H9 (cell line): Measurements from ENCODE around the gene FAM227B. TPM values are rescaled to one million over a fixed set of nuclear protein-coding genes. Genes with fewer than 3 reads are reported as not detected.

ENCODE experiments used
- DNase-seq: peaks from one replicate; pipeline ENCODE4 v3.0.0-alpha.2; 2017
- H2AFZ ChIP-seq: one replicate; pipeline ENCODE4 v1.6.1; 2013; ENCODE audit warnings: mild to moderate bottlenecking, low read length, control low read depth, moderate library complexity
- H2AK5ac ChIP-seq: 2 replicates; pipeline ENCODE4 v1.6.1; 2013; ENCODE audit warnings: low read length, control low read depth, mixed read lengths; ENCODE audit not compliant: insufficient read length
- H2BK120ac ChIP-seq: one replicate; pipeline ENCODE4 v1.6.1; 2013; ENCODE audit warnings: low read depth, mild to moderate bottlenecking, low read length, control low read depth, inconsistent platforms; ENCODE audit not compliant: poor library complexity, severe bottlenecking
- H2BK12ac ChIP-seq: 2 replicates; pipeline ENCODE4 v1.6.1; 2013; ENCODE audit warnings: low read length, control low read depth, mixed read lengths, low read depth; ENCODE audit not compliant: insufficient read length
- H2BK15ac ChIP-seq: 2 replicates; pipeline ENCODE4 v1.6.1; 2013; ENCODE audit warnings: low read depth, low read length, control low read depth
- H2BK20ac ChIP-seq: one replicate; pipeline ENCODE4 v1.6.1; 2013; ENCODE audit warnings: low read depth, mild to moderate bottlenecking, low read length, control low read depth, inconsistent platforms; ENCODE audit not compliant: poor library complexity, severe bottlenecking
- H2BK5ac ChIP-seq: 2 replicates; pipeline ENCODE4 v1.6.1; 2013; ENCODE audit warnings: low read length, control low read depth, mixed read lengths; ENCODE audit not compliant: insufficient read length
- H3K14ac ChIP-seq: 2 replicates; pipeline ENCODE4 v1.6.1; 2013; ENCODE audit warnings: low read length, control low read depth; ENCODE audit not compliant: insufficient read depth
- H3K18ac ChIP-seq: 2 replicates; pipeline ENCODE4 v1.6.1; 2013; ENCODE audit warnings: low read depth, mild to moderate bottlenecking, mixed read lengths, low read length, control low read depth; ENCODE audit not compliant: insufficient read length
- H3K23ac ChIP-seq: 2 replicates; pipeline ENCODE4 v1.6.1; 2013; ENCODE audit warnings: low read length, control low read depth, mixed read lengths, low read depth; ENCODE audit not compliant: insufficient read length
- H3K23me2 ChIP-seq: 2 replicates; pipeline ENCODE4 v1.6.1; 2013; ENCODE audit warnings: low read depth, mild to moderate bottlenecking, mixed read lengths, low read length, control low read depth; ENCODE audit not compliant: insufficient read length, poor library complexity, severe bottlenecking
- H3K27ac ChIP-seq: 2 replicates; pipeline ENCODE4 v1.5.1; 2013; ENCODE audit warnings: low read length, control low read depth, mixed read lengths, low read depth; ENCODE audit not compliant: insufficient read length
- H3K27me3 ChIP-seq: 2 replicates; pipeline ENCODE4 v1.6.1; 2013; ENCODE audit warnings: low read length, control low read depth, inconsistent platforms; ENCODE audit not compliant: insufficient read depth
- H3K4ac ChIP-seq: 2 replicates; pipeline ENCODE4 v1.6.1; 2013; ENCODE audit warnings: low read depth, mild to moderate bottlenecking, control low read depth, inconsistent platforms, low read length, moderate library complexity
- H3K4me1 ChIP-seq: 2 replicates; pipeline ENCODE4 v1.6.1; 2013; ENCODE audit warnings: low read length, control low read depth, inconsistent platforms; ENCODE audit not compliant: insufficient read depth
- H3K4me2 ChIP-seq: 2 replicates; pipeline ENCODE4 v1.6.1; 2013; ENCODE audit warnings: low read length, control low read depth, mixed read lengths; ENCODE audit not compliant: insufficient read length, insufficient read depth
- H3K56ac ChIP-seq: 2 replicates; pipeline ENCODE4 v1.6.1; 2013; ENCODE audit warnings: low read depth, mild to moderate bottlenecking, mixed read lengths, low read length, control low read depth; ENCODE audit not compliant: insufficient read length
- H3K79me1 ChIP-seq: 2 replicates; pipeline ENCODE4 v1.6.1; 2013; ENCODE audit warnings: low read depth, mild to moderate bottlenecking, moderate library complexity, low read length, control low read depth, inconsistent platforms; ENCODE audit not compliant: insufficient read depth, poor library complexity, severe bottlenecking
- H3K79me2 ChIP-seq: 2 replicates; pipeline ENCODE4 v1.6.1; 2013; ENCODE audit warnings: low read length, control low read depth, inconsistent platforms; ENCODE audit not compliant: insufficient read depth
- H3K9ac ChIP-seq: 2 replicates; pipeline ENCODE4 v1.6.1; 2013; ENCODE audit warnings: low read length, control low read depth, mixed read lengths; ENCODE audit not compliant: insufficient read length; ENCODE audit errors: extremely low read depth
- H3K9me3 ChIP-seq: one replicate; pipeline ENCODE4 v1.6.1; 2013; ENCODE audit warnings: low read depth, low read length, inconsistent platforms; ENCODE audit not compliant: control insufficient read depth
- H3T11ph ChIP-seq: one replicate; pipeline ENCODE4 v1.6.1; 2013; ENCODE audit warnings: mild to moderate bottlenecking, low read length, control low read depth, inconsistent platforms
- H4K20me1 ChIP-seq: one replicate; pipeline ENCODE4 v1.6.1; 2013; ENCODE audit not compliant: control insufficient read depth, insufficient read length, insufficient read depth
- H4K5ac ChIP-seq: 2 replicates; pipeline ENCODE4 v1.6.1; 2013; ENCODE audit warnings: low read depth, mild to moderate bottlenecking, mixed read lengths, low read length, control low read depth; ENCODE audit not compliant: insufficient read length
- H4K8ac ChIP-seq: replicated peaks from 2 replicates; pipeline ENCODE4 v1.6.1; 2013; ENCODE audit warnings: low read length, control low read depth, mixed read lengths, low read depth; ENCODE audit not compliant: insufficient read length
- H4K91ac ChIP-seq: 2 replicates; pipeline ENCODE4 v1.6.1; 2013; ENCODE audit warnings: low read depth, mild to moderate bottlenecking, moderate library complexity, mixed read lengths, low read length, control low read depth; ENCODE audit not compliant: insufficient read length
- H3K27ac Mint-ChIP-seq, 3 experiments: 2 replicates in 2 of 3; 3 replicates in 1 of 3; pipeline ENCODE4 v1.8.0; 2020 to 2021; ENCODE audit warnings: mixed read lengths in 3 of 3, mild to moderate bottlenecking in 1 of 3, moderate library complexity in 1 of 3
- H3K27me3 Mint-ChIP-seq: 2 replicates; pipeline ENCODE4 v1.8.0; 2021; ENCODE audit warnings: low read depth, mild to moderate bottlenecking, moderate library complexity, mixed read lengths
- H3K36me3 Mint-ChIP-seq, 3 experiments: 2 replicates in 2 of 3; 3 replicates in 1 of 3; pipeline ENCODE4 v1.8.0; 2020 to 2021; ENCODE audit warnings: low read depth in 3 of 3, mixed read lengths in 3 of 3; ENCODE audit not compliant: insufficient read depth in 1 of 3
- H3K4me1 Mint-ChIP-seq, 2 experiments: 2 replicates each; pipeline ENCODE4 v1.8.0; 2020; ENCODE audit warnings: mixed read lengths in 2 of 2
- H3K4me3 Mint-ChIP-seq, 2 experiments: 2 replicates in 1 of 2; 3 replicates in 1 of 2; pipeline ENCODE4 v1.8.0; 2020 to 2021; ENCODE audit warnings: mild to moderate bottlenecking in 2 of 2, mixed read lengths in 2 of 2, moderate library complexity in 1 of 2
- H3K9me3 Mint-ChIP-seq, 2 experiments: 2 replicates in 1 of 2; 3 replicates in 1 of 2; pipeline ENCODE4 v1.8.0; 2020; ENCODE audit warnings: mild to moderate bottlenecking in 2 of 2, mixed read lengths in 2 of 2, moderate library complexity in 1 of 2
- CTCF ChIP-seq: fragments of 200-600 bp; sonication (generic); conservative IDR thresholded peaks from 3 replicates; pipeline ENCODE4 v1.8.0; 2021; ENCODE audit warnings: antibody characterized with exemption, mild to moderate bottlenecking
- WGBS: extraction: QIAGEN DNeasy Blood & Tissue Kit; methylation state at CpG from one replicate; pipeline ENCODE4 v1.1.7; 2013; ENCODE audit warnings: missing lambda C conversion rate, low lambda C conversion rate, mixed read lengths; ENCODE audit not compliant: insufficient read length; ENCODE audit errors: extremely low coverage; 5-methylcytosine and 5-hydroxymethylcytosine counted together
- total RNA-seq: library from RNA; stranded (reverse); gene quantifications from 2 replicates; pipeline ENCODE4 v1.2.1, GENCODE V29; 2021

Gene FAM227B
- total RNA-seq, 1 experiment from 2014 or later, result 5.5 TPM

GRCh38 chr15:49530092-49530491 is 90.5 kb downstream of the FAM227B start:
- TF ChIP-seq CTCF, result no peak
- Mint-ChIP-seq H3K36me3 (peaks cover 0 to 2% (median 0%) of the 10 kb centered on the region in 3 experiments; a peak in 1 of 7 replicates), H3K4me3 (no peak overlapping the region), H3K9me3 (peaks cover 2% of the 10 kb centered on the region in 2 experiments; a peak in 3 of 5 replicates), H3K27ac (no peak overlapping the region), H3K27me3 (no peaks in the 10 kb centered on the region), H3K4me1 (no peaks in the 10 kb centered on the region)
- Histone ChIP-seq H3T11ph (no peak overlapping the region), H2BK5ac (no peak overlapping the region), H2AK5ac (no peak overlapping the region), H3K23me2 (no peaks in the 10 kb centered on the region), H3K27ac (no peak overlapping the region), H3K23ac (no peak overlapping the region), H3K79me2 (no peaks in the 10 kb centered on the region), H2AFZ (no peak overlapping the region), H2BK15ac (no peak overlapping the region), H3K9ac (no peak overlapping the region), H2BK120ac (no peak overlapping the region), H3K27me3 (no peaks in the 10 kb centered on the region), H3K18ac (no peak overlapping the region), H3K79me1 (no peaks in the 10 kb centered on the region), H2BK20ac (no peak overlapping the region), H3K56ac (no peak overlapping the region), H3K4me2 (no peak overlapping the region), H2BK12ac (no peak overlapping the region), H3K14ac (no peak overlapping the region), H3K4me1 (no peaks in the 10 kb centered on the region), H4K20me1 (no peaks in the 10 kb centered on the region), H4K5ac (no peak overlapping the region), H4K8ac (no peak overlapping the region), H3K4ac (no peak overlapping the region), H3K9me3 (no peaks in the 10 kb centered on the region), H4K91ac (no peak overlapping the region)
- WGBS, result no CpG with 5 or more reads among the region's 1 CpG
- DNase-seq, result no peak
